ENCODE data around the gene C10orf67.

Gene C10orf67

DNA sequence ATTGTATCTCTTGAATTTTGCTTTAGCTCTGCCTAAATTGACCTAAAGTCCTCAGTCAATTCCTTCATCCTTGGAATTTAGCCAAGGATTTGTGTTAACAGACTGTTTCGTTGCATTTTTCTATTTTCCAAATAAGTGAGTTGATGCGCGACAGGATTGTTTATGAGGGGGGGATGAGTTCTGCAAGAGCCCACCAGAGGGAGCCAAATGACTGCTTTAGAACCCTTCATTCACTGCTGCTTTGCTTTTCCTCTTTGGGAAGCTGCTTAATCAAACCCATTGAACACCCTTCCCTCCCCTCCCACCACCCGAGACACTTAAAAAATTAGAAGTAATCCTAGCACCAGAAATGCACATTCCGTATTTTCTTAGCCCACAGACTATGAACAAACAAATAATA, 186.2 kb downstream of the C10orf67 start:
- peak; percentile 72 for DNase-seq

DNA sequence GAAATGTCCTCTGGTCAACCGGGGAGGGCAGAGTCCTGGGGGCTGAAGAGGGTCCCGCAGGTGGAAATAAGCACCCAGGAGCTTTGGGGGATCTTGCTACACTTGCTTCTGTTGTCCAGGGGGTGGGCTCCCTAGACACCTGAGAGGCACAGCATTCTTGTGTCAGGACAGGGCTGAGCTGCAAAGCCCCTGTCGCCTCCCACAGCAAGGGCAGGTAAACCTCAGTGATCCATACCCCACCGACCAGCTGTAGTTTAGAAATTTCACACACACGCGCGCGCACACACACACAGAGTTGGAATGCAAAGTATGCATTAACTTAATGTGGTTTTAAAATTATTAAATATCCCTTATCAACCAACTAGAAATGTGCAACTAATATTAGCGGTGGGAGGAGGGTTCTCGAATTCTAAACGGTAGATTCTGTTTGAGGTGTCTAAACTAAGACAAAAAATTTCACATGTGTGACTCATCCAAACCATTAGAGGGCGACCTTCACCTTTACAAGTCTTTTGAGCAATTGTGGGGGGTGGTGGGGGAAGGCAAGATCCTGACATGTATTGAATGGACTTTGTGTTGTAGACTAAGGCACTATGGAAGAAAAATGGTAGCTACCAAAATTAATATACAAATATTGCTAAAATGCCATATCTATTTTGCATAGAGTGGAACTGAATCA, 186.8 kb downstream of the C10orf67 start:
- DNase-seq, result peak; percentile 76

DNA sequence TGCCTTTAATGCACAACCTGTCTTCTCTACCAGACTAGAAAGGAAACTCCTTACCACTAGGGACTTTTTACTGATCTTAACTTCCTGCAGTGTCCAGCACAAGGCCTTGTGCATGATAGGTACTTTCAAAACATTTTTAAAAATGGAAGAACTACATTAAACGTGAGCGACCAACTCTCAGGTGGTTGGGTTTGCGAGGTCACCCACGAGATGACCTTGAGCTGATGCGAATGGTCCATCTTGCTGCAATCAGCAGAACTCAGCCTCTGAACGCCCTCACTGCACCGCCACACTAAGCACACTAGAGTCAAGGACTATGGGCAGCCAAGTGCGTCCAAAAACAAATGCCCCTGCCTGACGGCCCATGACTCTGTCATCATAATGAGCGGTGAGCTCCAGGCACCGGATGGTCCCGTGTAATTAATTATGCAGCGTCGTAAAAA, 187.3 kb downstream of the C10orf67 start:
- no peak for DNase-seq

DNA sequence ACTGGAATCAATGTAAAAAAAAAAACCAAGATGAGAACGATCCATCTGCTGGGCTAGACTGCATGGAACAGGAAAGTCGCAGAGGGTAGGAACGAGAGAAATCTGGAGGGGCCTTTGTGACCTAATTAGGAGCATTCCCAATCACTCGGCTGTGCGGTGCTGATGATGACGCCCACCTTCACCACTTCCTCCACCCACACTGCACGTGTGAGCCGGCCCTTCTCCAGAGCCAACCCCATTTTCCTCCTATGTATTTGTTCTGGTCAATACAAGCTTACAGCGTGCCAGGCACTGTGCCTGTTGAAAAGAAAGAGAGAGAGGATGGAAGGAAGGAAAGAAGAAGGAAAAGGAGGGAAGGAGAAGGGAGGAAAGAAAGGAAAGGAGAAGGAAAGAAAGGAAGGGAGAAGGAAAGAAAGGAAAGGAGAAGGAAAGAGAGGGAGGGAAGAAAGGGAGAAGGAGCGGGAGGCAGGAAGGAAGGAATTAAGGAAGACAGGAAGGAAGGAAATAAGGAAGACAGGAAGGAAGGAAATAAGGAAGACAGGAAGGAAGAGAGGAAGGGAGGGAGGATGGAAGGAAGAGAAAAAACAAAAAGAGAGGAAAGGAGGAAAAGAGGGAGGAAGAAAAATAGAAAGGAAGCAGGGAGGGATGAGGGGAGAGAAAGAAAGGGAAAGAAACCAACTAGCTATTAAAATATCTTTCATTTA, 188.0 kb downstream of the C10orf67 start:
- no peak for DNase-seq

DNA sequence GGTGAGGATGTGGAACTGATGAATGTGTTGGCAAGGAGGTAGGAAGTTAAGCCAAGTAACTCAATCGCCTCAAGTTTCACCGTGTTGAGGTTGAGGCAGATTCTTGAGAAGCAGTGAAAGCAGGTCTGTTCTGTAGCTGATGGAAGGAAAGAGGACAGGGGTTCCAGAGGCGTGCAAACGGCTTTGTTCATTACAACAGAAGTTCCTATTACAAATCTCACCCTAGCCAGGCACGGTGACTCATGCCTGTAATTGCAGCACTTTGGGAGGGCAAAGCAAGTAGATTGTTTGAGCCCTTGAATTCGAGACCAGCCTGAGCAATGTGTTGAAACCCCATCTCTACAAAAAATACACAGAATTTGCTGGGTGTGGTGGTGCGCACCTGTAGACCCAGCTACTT, 189.4 kb downstream of the C10orf67 start:
- no peak for DNase-seq
